Pancreas (tissue), 10 donors: ENCODE measurements around the gene RCOR1. TPM values are rescaled to one million over a fixed set of nuclear protein-coding genes. Genes with fewer than 3 reads are reported as not detected.

Experiments used
- ATAC-seq, 4 donors: fragments of 200-7000 bp; cut with Tn5 transposase; one replicate each; pipeline versions ENCODE4 v1.8.0 to v1.9.1; 2020; ENCODE audit warnings: mild to moderate bottlenecking in 4 of 4, moderate library complexity in 4 of 4
- DNase-seq, 6 donors: peaks; one replicate each; pipeline ENCODE4 v3.0.0-alpha.2; 2020
- FAIRE-seq: peaks from 2 replicates; lab custom pipeline; 2012; peaks lifted over from hg19 to GRCh38; lab: Jason Lieb, UNC
- H3K27ac ChIP-seq, 4 donors: fragments of 200-600 bp; sonication (generic); 1 replicate in 3 of 4; 2 replicates in 1 of 4; pipeline versions ENCODE4 v1.5.0 to v1.8.0; 2020
- H3K27me3 ChIP-seq, 4 donors: fragments of 200-600 bp; one replicate each; pipeline ENCODE4 v1.8.0; 2021
- H3K36me3 ChIP-seq, 3 donors: fragments of 200-600 bp; sonication (generic) in 1 of 3; one replicate each; pipeline versions ENCODE4 v1.5.0 to v1.8.0; 2020 to 2021
- H3K4me1 ChIP-seq, 3 donors: fragments of 200-600 bp; one replicate each; pipeline ENCODE4 v1.8.0; 2021
- H3K4me3 ChIP-seq, 4 donors: fragments of 200-600 bp; sonication (generic) in 2 of 4; one replicate each; pipeline versions ENCODE4 v1.5.0 to v1.8.0; 2020 to 2021
- H3K9me3 ChIP-seq, 4 donors: fragments of 200-600 bp; one replicate each; pipeline ENCODE4 v1.8.0; 2021
- CTCF ChIP-seq, 4 donors: fragments of 200-600 bp; sonication (generic) in 3 of 4; IDR thresholded peaks; one replicate each; pipeline versions ENCODE4 v1.5.0 to v1.8.0; 2021; ENCODE audit warnings: antibody characterized with exemption in 4 of 4
- WGBS, 2 donors: extraction: QIAGEN DNeasy Blood & Tissue Kit; methylation state at CpG; one replicate each; pipeline ENCODE4 v1.1.7; 2013; 5-methylcytosine and 5-hydroxymethylcytosine counted together
- intact Hi-C, 3 donors: fragments of 100-400 bp; cut with DNase I; formaldehyde crosslinking; loops; one replicate each; pipeline versions ENCODE4 v1.11.1 to v1.14.2; 2022
- polyA plus RNA-seq, 2 donors: library from polyadenylated mRNA; stranded (reverse); fragments of 200-250 nt; gene quantifications; one replicate each; pipeline ENCODE4 v1.2.3, GENCODE V29; 2013
- total RNA-seq, 6 donors: library from RNA; stranded (reverse); fragmentation: NEBNext Ultra II Directional in 4 of 6; extraction: Animal tissue kit (Norgen Biotek cat#: 25700) in 4 of 6; gene quantifications; one replicate each; pipeline versions ENCODE4 v1.2.1 to v1.2.4, GENCODE V29; 2021 to 2023
- donor health status: healthy with polysubstance abuse.
- donor health status: DM: no; HTN: no; CAD: no; lungs with moderate emphysema.
- donor health status: DM: no; HTN: no; CAD: no.
- donor health status: control.
- donor health status: control.
- donor health status: Bipolar disorder and iron deficiency.
- donor health status: DM: yes; HTN: yes; CAD: no.
- donor health status: DM: no; HTN: no; CAD: no.
- donor health status: DM: no; HTN: no; CAD: no.
- donor health status: DM: yes; HTN: yes; CAD: no.

RCOR1 gene
- total and polyA plus RNA-seq, 8 donors = 2.8 to 13.5 (median 6.8) TPM

- H3K27me3 ChIP-seq = no peaks in the 10 kb centered on the region
- H3K4me3 ChIP-seq = no peak overlapping the region
- FAIRE-seq (no peak), DNase-seq (no peak), ATAC-seq (no peak)
- WGBS, 2 donors = 99 to 100% methylated on average over 4 of the region's 5 CpGs
- no peaks in the 10 kb centered on the region for H3K36me3 ChIP-seq
- no peak for TF ChIP-seq CTCF (IDR thresholded peaks at IDR 0.05)
- intact Hi-C loops = no loop called here
- H3K4me1 ChIP-seq = no peaks in the 10 kb centered on the region
- H3K9me3 ChIP-seq = no peaks in the 10 kb centered on the region
- H3K27ac ChIP-seq = no peak overlapping the region
Measured at GRCh38 chr14:102672410-102672960, 80.0 kb downstream of the RCOR1 start.

- FAIRE-seq (no peak), DNase-seq (no peak), ATAC-seq (no peak)
- Histone ChIP-seq H3K36me3 (no peaks in the 10 kb centered on the region), H3K27ac (no peak overlapping the region), H3K4me3 (no peak overlapping the region), H3K9me3 (no peaks in the 10 kb centered on the region), H3K27me3 (no peaks in the 10 kb centered on the region), H3K4me1 (no peaks in the 10 kb centered on the region)
- WGBS, 2 donors = 98 to 99% methylated on average over 3 of the region's 3 CpGs
- no peak for TF ChIP-seq CTCF (IDR thresholded peaks at IDR 0.05)
- intact Hi-C loops = no loop called here
Measured at GRCh38 chr14:102675396-102675795, 82.9 kb downstream of the RCOR1 start.

GRCh38 chr14:102678394-102678793 is 85.9 kb downstream of the RCOR1 start:
- H3K4me1 ChIP-seq = no peaks in the 10 kb centered on the region
- DNase-seq (no peak), ATAC-seq (no peak), FAIRE-seq (no peak)
- no peaks in the 10 kb centered on the region for H3K9me3 ChIP-seq
- 91 to 99% methylated on average over 2 of the region's 2 CpGs for WGBS, 2 donors
- intact Hi-C loops = no loop called here
- no peak for TF ChIP-seq CTCF (IDR thresholded peaks at IDR 0.05)
- no peaks in the 10 kb centered on the region for H3K27me3 ChIP-seq
- no peak overlapping the region for H3K4me3 ChIP-seq
- H3K36me3 ChIP-seq = no peaks in the 10 kb centered on the region
- H3K27ac ChIP-seq = no peak overlapping the region

- FAIRE-seq (no peak), DNase-seq (peak in 5 of 6 donors; percentile 9 to 73 (median 27)), ATAC-seq (peak; percentile 61 to 71 (median 68))
- intact Hi-C loops = no loop called here
- Histone ChIP-seq H3K9me3 (no peaks in the 10 kb centered on the region), H3K27ac (peak overlapping the region in 3 of 4 donors; percentile 1 to 56 (median 47)), H3K36me3 (no peaks in the 10 kb centered on the region), H3K27me3 (no peaks in the 10 kb centered on the region), H3K4me1 (peaks cover 10 to 19% (median 19%) of the 10 kb centered on the region in 3 donors), H3K4me3 (no peak overlapping the region)
- TF ChIP-seq CTCF (IDR thresholded peaks at IDR 0.05) = no peak
- WGBS, 2 donors = 55 to 61% methylated on average over 45 of the region's 45 CpGs
Measured at GRCh38 chr14:102683399-102684297, 91.2 kb downstream of the RCOR1 start.
